Neural cell (in vitro differentiated cells): ENCODE results near the gene PHF10. TPM values are rescaled to one million over a fixed set of nuclear protein-coding genes. Genes with fewer than 3 reads are reported as not detected.

ENCODE experiments used
- H2AFZ ChIP-seq: fragments of 200-600, 300-800 bp; sonication (generic), shearing (Covaris generic); 2 replicates; pipeline ENCODE4 v1.6.0; 2014; ENCODE audit warnings: low read depth, mild to moderate bottlenecking, antibody characterized with exemption, low read length, moderate library complexity
- H3F3A ChIP-seq: fragments of 200-600 bp; shearing (Covaris generic); 2 replicates; pipeline ENCODE4 v1.6.1; 2016; ENCODE audit warnings: mild to moderate bottlenecking, moderate library complexity, mixed read lengths, antibody characterized with exemption, low read length; ENCODE audit not compliant: insufficient read depth, poor library complexity, severe bottlenecking
- H3K27ac ChIP-seq: fragments of 200-600, 300-800 bp; sonication (generic), shearing (Covaris generic); 2 replicates; pipeline ENCODE4 v1.5.1; 2014; ENCODE audit warnings: mild to moderate bottlenecking, low read length, moderate library complexity
- H3K27me3 ChIP-seq: fragments of 300-800, 200-600 bp; sonication (generic), shearing (Covaris generic); 2 replicates; pipeline ENCODE4 v1.6.0; 2014; ENCODE audit warnings: mild to moderate bottlenecking, low read depth, low read length, moderate library complexity; ENCODE audit not compliant: insufficient read depth
- H3K36me3 ChIP-seq: fragments of 300-800, 200-600 bp; sonication (generic), shearing (Covaris generic); 2 replicates; pipeline ENCODE4 v1.5.1; 2014; ENCODE audit warnings: mild to moderate bottlenecking, antibody characterized with exemption, low read length, moderate library complexity; ENCODE audit not compliant: insufficient read depth
- H3K4me2 ChIP-seq: fragments of 300-800, 200-600 bp; sonication (generic), shearing (Covaris generic); 2 replicates; pipeline ENCODE4 v1.6.0; 2014; ENCODE audit warnings: mild to moderate bottlenecking, low read length
- H3K4me3 ChIP-seq: fragments of 300-800, 200-600 bp; sonication (generic), shearing (Covaris generic); 2 replicates; pipeline ENCODE4 v1.5.1; 2014; ENCODE audit warnings: mild to moderate bottlenecking, low read length, moderate library complexity
- H3K79me2 ChIP-seq: fragments of 200-600 bp; shearing (Covaris generic); replicated peaks from 2 replicates; pipeline ENCODE4 v1.6.0; 2014; ENCODE audit warnings: mild to moderate bottlenecking, low read length, moderate library complexity; ENCODE audit not compliant: insufficient read depth
- H3K9ac ChIP-seq: fragments of 300-800, 200-600 bp; sonication (generic), shearing (Covaris generic); 2 replicates; pipeline ENCODE4 v1.6.1; 2016; ENCODE audit warnings: mild to moderate bottlenecking, low read length, mixed read lengths
- H3K9me2 ChIP-seq: fragments of 200-600 bp; shearing (Covaris generic); 2 replicates; pipeline ENCODE4 v1.6.1; 2016; ENCODE audit warnings: mild to moderate bottlenecking, low read length, mixed read lengths; ENCODE audit not compliant: insufficient read depth
- H3K9me3 ChIP-seq: fragments of 200-600, 300-800 bp; sonication (generic), shearing (Covaris generic); 2 replicates; pipeline ENCODE4 v1.6.1; 2016; ENCODE audit warnings: mild to moderate bottlenecking, mixed run types, low read length, moderate library complexity, mixed read lengths
- H4K20me1 ChIP-seq: fragments of 200-600 bp; shearing (Covaris generic); 2 replicates; pipeline ENCODE4 v1.6.1; 2016; ENCODE audit warnings: mild to moderate bottlenecking, mixed run types; ENCODE audit not compliant: insufficient read depth
- CTCF ChIP-seq: fragments of 450-650 bp; IDR thresholded peaks from 2 replicates; pipeline ENCODE4 v1.5.1; 2014; ENCODE audit warnings: antibody characterized with exemption, mild to moderate bottlenecking, moderate library complexity; ENCODE audit not compliant: poor library complexity, severe bottlenecking
- EP300 ChIP-seq: fragments of 450-650 bp; conservative IDR thresholded peaks from 2 replicates; pipeline ENCODE4 v1.6.1; 2014; ENCODE audit warnings: antibody characterized with exemption, mild to moderate bottlenecking, moderate library complexity; ENCODE audit not compliant: poor library complexity, severe bottlenecking
- EZH2 ChIP-seq: fragments of 200-600, 300-800 bp; shearing (Covaris generic), sonication (generic); IDR thresholded peaks from 2 replicates; pipeline ENCODE4 v1.6.1; 2014; ENCODE audit warnings: antibody characterized with exemption, low read length, borderline replicate concordance, mild to moderate bottlenecking; ENCODE audit not compliant: insufficient read depth, poor library complexity, severe bottlenecking
- MXI1 ChIP-seq: fragments of 450-650 bp; conservative IDR thresholded peaks from 2 replicates; pipeline ENCODE4 v1.6.1; 2014; ENCODE audit warnings: antibody characterized with exemption, mild to moderate bottlenecking; ENCODE audit not compliant: poor library complexity, severe bottlenecking
- POLR2AphosphoS5 ChIP-seq: IDR thresholded peaks from 2 replicates; pipeline ENCODE4 v1.6.1; 2012
- RAD21 ChIP-seq: fragments of 450-650 bp; conservative IDR thresholded peaks from 2 replicates; pipeline ENCODE4 v1.6.1; 2014; ENCODE audit warnings: antibody characterized with exemption, mild to moderate bottlenecking, moderate library complexity
- REST ChIP-seq: IDR thresholded peaks from 2 replicates; pipeline ENCODE4 v1.6.1; 2012; ENCODE audit warnings: borderline replicate concordance
- SMC3 ChIP-seq: fragments of 450-650 bp; conservative IDR thresholded peaks from 2 replicates; pipeline ENCODE4 v1.6.1; 2014; ENCODE audit warnings: antibody characterized with exemption, mild to moderate bottlenecking, moderate library complexity; ENCODE audit not compliant: poor library complexity
- TAF1 ChIP-seq: IDR thresholded peaks from 2 replicates; pipeline ENCODE4 v1.6.1; 2012; ENCODE audit warnings: low read depth
- polyA plus RNA-seq: library from polyadenylated mRNA; depleted of rRNA; stranded (reverse); fragments of >200 nt; gene quantifications from 2 replicates; pipeline ENCODE4 v1.2.3, GENCODE V29; 2014

Gene PHF10
- polyA plus RNA-seq, 1 donor from 2014 or later = 48.9 TPM

- Histone ChIP-seq H2AFZ (no peak overlapping the region), H3K27ac (no peak overlapping the region), H3K36me3 (no peaks in the 10 kb centered on the region), H3K9me3 (no peaks in the 10 kb centered on the region), H3K4me2 (no peak overlapping the region), H4K20me1 (no peaks in the 10 kb centered on the region), H3K4me3 (no peak overlapping the region), H3F3A (no peaks in the 10 kb centered on the region), H3K9ac (no peak overlapping the region), H3K79me2 (no peaks in the 10 kb centered on the region), H3K27me3 (no peaks in the 10 kb centered on the region), H3K9me2 (no peaks in the 10 kb centered on the region)
- TF ChIP-seq SMC3 = no peak
- no peak for TF ChIP-seq POLR2AphosphoS5
- TF ChIP-seq MXI1 = no peak
These were observed 39.0 kb upstream of the PHF10 start for GRCh38 chr6:169763308-169763707.

- Histone ChIP-seq H3K27ac (no peak overlapping the region), H3K27me3 (no peaks in the 10 kb centered on the region), H3K4me3 (no peak overlapping the region), H2AFZ (no peak overlapping the region), H3K79me2 (peaks cover 10% of the 10 kb centered on the region), H3K36me3 (no peaks in the 10 kb centered on the region), H3K9me2 (no peaks in the 10 kb centered on the region), H3K9me3 (no peaks in the 10 kb centered on the region), H4K20me1 (no peaks in the 10 kb centered on the region), H3K9ac (no peak overlapping the region), H3F3A (peaks cover 4% of the 10 kb centered on the region), H3K4me2 (no peak overlapping the region)
- TF ChIP-seq TAF1 (no peak), MXI1 (no peak), RAD21 (no peak), CTCF (no peak), EP300 (no peak), EZH2 (no peak), REST (no peak), SMC3 (no peak), POLR2AphosphoS5 (no peak)
These were observed 30.9 kb upstream of the PHF10 start for GRCh38 chr6:169755162-169755561.
